22Rv1 (cell line): ENCODE results near the gene MDM1.

Source experiments
- ZFX ChIP-seq: fragments of 450-650 bp; IDR thresholded peaks from 2 replicates; pipeline ENCODE4 v1.6.1; 2017; ENCODE audit warnings: antibody characterized with exemption, borderline replicate concordance
- TF ChIP-seq, protein P1 (sequence below): fragments of 450-650 bp; IDR thresholded peaks from 2 replicates; pipeline ENCODE4 v1.5.1; 2017; ENCODE audit warnings: mild to moderate bottlenecking

DNA sequence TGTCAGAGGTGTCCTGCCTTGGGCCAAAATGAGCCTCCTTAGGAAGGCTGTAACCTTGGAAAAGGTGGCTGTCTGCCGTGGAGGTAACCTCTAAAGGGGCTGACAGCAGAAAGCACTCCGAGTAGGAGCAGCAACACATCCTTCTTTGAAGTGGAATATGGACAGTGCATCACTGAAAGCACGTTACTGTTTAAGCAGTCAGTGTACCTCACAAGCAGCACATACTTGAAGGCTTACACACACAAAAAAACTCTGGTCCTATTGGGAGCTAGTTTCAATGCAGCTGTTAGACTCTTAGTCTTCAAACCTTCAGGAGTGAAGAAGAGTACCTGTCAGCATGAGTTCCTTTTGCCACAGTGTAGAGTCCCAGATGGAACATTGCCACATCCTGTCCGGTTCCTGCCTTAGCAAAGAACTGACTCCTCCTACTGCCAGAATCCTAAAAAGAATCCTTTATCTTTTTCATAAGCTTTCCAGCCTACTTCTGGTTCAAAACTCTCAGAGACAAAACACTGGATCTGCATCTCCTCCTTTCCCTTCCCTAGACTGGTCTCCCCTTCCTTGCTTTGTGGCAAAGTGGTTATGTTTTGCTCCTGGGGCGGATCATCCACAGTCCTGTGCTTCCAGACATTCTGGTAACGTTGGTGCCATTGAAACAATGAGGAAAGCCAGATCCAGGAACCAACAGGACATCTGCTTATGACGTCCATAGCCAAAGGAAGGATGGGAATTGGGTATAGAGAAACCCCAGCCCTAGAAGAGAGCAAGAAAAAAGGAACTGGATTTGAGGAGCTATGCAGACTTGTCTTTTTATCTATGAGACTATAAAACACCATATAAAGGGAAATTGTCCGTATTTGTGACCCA lies 8.5 kb upstream of the MDM1 start:
- TF ChIP-seq, protein P1, sequence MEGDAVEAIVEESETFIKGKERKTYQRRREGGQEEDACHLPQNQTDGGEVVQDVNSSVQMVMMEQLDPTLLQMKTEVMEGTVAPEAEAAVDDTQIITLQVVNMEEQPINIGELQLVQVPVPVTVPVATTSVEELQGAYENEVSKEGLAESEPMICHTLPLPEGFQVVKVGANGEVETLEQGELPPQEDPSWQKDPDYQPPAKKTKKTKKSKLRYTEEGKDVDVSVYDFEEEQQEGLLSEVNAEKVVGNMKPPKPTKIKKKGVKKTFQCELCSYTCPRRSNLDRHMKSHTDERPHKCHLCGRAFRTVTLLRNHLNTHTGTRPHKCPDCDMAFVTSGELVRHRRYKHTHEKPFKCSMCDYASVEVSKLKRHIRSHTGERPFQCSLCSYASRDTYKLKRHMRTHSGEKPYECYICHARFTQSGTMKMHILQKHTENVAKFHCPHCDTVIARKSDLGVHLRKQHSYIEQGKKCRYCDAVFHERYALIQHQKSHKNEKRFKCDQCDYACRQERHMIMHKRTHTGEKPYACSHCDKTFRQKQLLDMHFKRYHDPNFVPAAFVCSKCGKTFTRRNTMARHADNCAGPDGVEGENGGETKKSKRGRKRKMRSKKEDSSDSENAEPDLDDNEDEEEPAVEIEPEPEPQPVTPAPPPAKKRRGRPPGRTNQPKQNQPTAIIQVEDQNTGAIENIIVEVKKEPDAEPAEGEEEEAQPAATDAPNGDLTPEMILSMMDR = no peak
- no peak for TF ChIP-seq ZFX
